ENCODE data around the gene INPP4B.

The INPP4B gene

DNA sequence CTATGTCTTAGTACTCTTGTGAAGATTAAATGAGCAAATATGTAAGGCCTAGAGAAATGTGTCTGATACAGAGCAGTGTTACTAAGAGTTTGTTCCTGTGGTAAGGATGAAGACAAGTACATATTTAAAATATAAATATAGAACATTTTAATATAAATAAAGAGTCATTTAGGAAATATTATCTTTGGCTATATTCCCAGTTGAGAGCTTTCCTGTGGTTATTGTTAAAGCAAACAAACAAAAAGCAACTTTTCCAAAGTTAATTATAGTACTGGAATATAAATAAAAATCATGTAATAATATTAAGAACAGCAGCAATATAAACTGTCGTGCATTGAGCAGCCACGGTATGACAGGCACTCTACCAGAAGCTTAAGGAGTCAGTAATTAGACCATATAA is 472.5 kb downstream of the INPP4B start:
- H3K9ac ChIP-seq: no peak overlapping the region
- H2AFZ ChIP-seq: no peak overlapping the region
- no peaks in the 10 kb centered on the region for H3K4me1 ChIP-seq
- H3K9me3 ChIP-seq (ENCODE audit: control insufficient read depth, low read length): no peaks in the 10 kb centered on the region
- H3K36me3 ChIP-seq (ENCODE audit: control insufficient read depth, insufficient read depth, low read length): no peaks in the 10 kb centered on the region
- H3K27me3 ChIP-seq (ENCODE audit: control insufficient read depth, insufficient read depth, low read length): no peaks in the 10 kb centered on the region
- no peak overlapping the region for H3K4me3 ChIP-seq (ENCODE audit: low read depth, low read length)
- no peaks in the 10 kb centered on the region for H3K79me2 ChIP-seq
- no peak overlapping the region for H3K27ac ChIP-seq
- TF ChIP-seq, protein P1, sequence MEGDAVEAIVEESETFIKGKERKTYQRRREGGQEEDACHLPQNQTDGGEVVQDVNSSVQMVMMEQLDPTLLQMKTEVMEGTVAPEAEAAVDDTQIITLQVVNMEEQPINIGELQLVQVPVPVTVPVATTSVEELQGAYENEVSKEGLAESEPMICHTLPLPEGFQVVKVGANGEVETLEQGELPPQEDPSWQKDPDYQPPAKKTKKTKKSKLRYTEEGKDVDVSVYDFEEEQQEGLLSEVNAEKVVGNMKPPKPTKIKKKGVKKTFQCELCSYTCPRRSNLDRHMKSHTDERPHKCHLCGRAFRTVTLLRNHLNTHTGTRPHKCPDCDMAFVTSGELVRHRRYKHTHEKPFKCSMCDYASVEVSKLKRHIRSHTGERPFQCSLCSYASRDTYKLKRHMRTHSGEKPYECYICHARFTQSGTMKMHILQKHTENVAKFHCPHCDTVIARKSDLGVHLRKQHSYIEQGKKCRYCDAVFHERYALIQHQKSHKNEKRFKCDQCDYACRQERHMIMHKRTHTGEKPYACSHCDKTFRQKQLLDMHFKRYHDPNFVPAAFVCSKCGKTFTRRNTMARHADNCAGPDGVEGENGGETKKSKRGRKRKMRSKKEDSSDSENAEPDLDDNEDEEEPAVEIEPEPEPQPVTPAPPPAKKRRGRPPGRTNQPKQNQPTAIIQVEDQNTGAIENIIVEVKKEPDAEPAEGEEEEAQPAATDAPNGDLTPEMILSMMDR (IDR thresholded peaks at IDR 0.05): no peak
- no peak overlapping the region for H3K4me2 ChIP-seq (ENCODE audit: low read length)

DNA sequence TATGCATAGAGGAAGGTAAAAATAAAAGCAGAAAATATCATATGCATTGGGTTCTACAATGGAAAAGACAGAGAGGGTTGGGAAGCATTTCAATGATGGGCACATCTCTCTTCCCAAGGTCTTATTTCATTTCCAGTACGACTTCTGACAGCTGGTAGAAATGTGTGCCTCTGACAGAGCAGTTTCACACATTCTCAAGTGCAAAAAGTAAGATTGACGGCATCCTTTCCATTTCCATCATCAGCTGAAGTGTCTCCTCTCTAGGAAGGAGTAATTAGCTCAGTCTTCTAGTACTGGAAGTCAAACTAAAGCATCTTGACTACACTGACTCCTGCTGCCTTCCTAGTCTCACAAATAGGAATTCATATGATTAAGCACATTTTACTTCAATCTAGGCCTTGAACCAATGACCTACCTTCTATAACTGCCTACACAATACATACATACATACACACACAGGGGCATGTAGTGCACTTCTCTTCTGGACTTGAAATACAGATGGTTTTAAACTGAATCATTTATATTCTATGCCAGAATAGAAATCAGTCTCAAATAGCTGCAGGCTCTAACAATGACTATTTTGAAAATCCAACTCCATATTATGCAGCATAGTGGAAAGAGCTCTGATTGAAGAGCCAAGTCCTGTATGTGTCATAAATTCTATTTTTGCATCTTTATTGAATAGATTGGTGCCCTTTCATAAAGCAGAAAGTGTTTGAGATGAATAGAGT is 473.4 kb downstream of the INPP4B start:
- H3K4me2 ChIP-seq (ENCODE audit: low read length): no peak overlapping the region
- no peak overlapping the region for H3K9ac ChIP-seq
- no peaks in the 10 kb centered on the region for H3K4me1 ChIP-seq
- H3K4me3 ChIP-seq (ENCODE audit: low read depth, low read length): no peak overlapping the region
- no peaks in the 10 kb centered on the region for H3K9me3 ChIP-seq (ENCODE audit: control insufficient read depth, low read length)
- no peaks in the 10 kb centered on the region for H3K36me3 ChIP-seq (ENCODE audit: control insufficient read depth, insufficient read depth, low read length)
- TF ChIP-seq, protein P1 (IDR thresholded peaks at IDR 0.05): no peak
- H3K79me2 ChIP-seq: no peaks in the 10 kb centered on the region
- no peaks in the 10 kb centered on the region for H3K27me3 ChIP-seq (ENCODE audit: control insufficient read depth, insufficient read depth, low read length)
- H3K27ac ChIP-seq: no peak overlapping the region
- no peak overlapping the region for H2AFZ ChIP-seq

DNA sequence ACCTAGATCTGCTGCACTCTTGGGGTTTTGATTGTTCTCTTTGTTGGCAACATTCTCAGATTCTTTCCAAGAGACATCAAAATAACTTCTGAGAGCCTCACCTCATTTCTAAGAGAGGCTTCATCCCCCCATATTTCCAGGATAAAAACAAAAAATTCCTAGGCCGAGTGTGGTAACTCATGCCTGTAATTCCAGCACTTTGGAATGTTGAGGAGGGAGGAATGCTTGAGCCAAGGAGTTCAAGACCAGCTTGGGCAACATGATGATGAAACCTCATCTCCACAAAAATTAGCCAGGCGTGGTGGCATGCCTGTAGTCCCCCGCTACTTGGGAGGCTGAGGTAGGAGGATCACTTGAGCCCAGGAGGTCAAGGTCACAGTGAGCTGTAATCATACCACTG is 477.0 kb downstream of the INPP4B start:
- Histone ChIP-seq H3K27me3 (ENCODE audit: control insufficient read depth, insufficient read depth, low read length) (no peaks in the 10 kb centered on the region), H3K4me1 (no peaks in the 10 kb centered on the region), H3K79me2 (no peaks in the 10 kb centered on the region), H3K4me3 (ENCODE audit: low read depth, low read length) (no peak overlapping the region), H3K27ac (no peak overlapping the region), H3K9me3 (ENCODE audit: control insufficient read depth, low read length) (no peaks in the 10 kb centered on the region), H3K36me3 (ENCODE audit: control insufficient read depth, insufficient read depth, low read length) (no peaks in the 10 kb centered on the region), H3K9ac (no peak overlapping the region), H2AFZ (no peak overlapping the region), H3K4me2 (ENCODE audit: low read length) (no peak overlapping the region)
- TF ChIP-seq, protein P1 (IDR thresholded peaks at IDR 0.05): no peak

DNA sequence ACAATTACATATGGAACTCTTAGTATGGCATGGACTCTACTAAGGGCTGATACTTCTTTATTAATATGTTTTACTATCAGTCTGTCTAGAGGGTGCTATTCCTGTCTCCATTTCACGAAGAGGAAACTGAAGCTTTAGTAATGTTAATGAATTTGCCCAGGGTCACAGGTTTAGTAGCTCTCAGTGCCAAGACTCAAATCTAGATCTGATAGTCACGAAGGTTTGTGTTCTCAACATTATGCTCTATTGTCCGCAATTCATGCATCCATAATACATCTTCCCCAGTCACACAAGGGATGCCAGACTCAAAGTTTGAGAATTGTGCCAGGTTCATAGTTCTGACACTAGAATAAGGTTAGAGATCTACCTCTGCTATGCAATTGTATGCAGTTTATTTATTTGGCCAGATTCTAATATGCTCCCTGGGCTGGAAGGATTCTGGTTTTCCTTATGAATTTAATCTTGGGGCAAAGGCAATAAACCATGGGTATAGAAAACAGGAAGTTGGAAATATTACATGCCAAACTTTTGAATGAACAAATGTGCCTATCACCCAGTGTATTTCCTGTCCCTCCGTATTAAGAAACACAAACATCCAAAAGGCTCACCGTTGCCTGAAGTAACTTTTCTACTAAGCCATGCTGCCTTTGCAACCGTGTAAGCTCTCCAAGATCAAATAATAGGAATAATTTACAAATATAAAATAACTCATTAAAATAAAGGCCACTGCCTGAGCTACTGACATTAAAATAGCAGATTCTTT is 478.5 kb downstream of the INPP4B start:
- Histone ChIP-seq H3K4me3 (ENCODE audit: low read depth, low read length) (no peak overlapping the region), H3K27ac (no peak overlapping the region)

More for the DNA sequence above, 478.5 kb downstream of the INPP4B start:
- H3K4me1 ChIP-seq: no peaks in the 10 kb centered on the region
- no peak overlapping the region for H3K9ac ChIP-seq
- no peak overlapping the region for H2AFZ ChIP-seq
- no peaks in the 10 kb centered on the region for H3K79me2 ChIP-seq
- H3K4me2 ChIP-seq (ENCODE audit: low read length): no peak overlapping the region
- H3K9me3 ChIP-seq (ENCODE audit: control insufficient read depth, low read length): no peaks in the 10 kb centered on the region
- H3K36me3 ChIP-seq (ENCODE audit: control insufficient read depth, insufficient read depth, low read length): no peaks in the 10 kb centered on the region
- TF ChIP-seq, protein P1 (IDR thresholded peaks at IDR 0.05): no peak
- H3K27me3 ChIP-seq (ENCODE audit: control insufficient read depth, insufficient read depth, low read length): no peaks in the 10 kb centered on the region

Data from parathyroid adenoma (tissue), 2 donors.